HS-5 (cell line): ENCODE measurements around the gene LMO7.
A peak's percentile ranks its signal among the peaks of the same experiment; 100 is the strongest.

Experiments used
- DNase-seq: peaks from one replicate; pipeline ENCODE4 v3.0.0-alpha.2; 2012; ENCODE audit warnings: low read depth

LMO7 gene

GRCh38 chr13:75635828-75636435, at the start of gene LMO7:
Gene LMO7, plus strand, starts transcription at chr13:75636330. Its CDS starts 328 bp downstream, at chr13:75636658.
- no peak for DNase-seq

DNA sequence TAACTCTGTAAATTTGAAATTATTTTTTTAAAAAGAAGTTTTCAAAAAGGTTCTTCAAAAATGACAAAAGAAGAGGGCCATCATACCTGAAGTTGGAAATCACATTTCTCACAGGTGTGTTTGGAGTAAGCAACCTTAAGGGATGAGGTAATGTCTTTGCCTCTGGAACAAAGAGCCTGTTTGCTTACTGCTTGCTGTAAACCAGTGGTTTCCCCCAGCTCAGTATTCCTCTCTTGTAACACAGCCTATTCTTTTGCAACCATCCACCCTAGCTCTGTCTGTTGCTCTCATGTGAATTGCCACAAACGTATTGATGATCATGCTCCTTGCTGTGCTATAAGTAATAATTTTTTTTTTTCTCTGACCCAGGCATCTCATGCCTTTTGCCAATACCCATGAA, 48.5 kb upstream of the LMO7 start:
- no peak for DNase-seq

GRCh38 chr13:75596657-75597182, 39.4 kb upstream of the LMO7 start:
- no peak for DNase-seq

GRCh38 chr13:75600371-75600770, 35.8 kb upstream of the LMO7 start:
- no peak for DNase-seq

GRCh38 chr13:75603038-75603437, 33.1 kb upstream of the LMO7 start:
- DNase-seq, result no peak

- no peak for DNase-seq
Measured at GRCh38 chr13:75607447-75607846, 28.7 kb upstream of the LMO7 start.

DNA sequence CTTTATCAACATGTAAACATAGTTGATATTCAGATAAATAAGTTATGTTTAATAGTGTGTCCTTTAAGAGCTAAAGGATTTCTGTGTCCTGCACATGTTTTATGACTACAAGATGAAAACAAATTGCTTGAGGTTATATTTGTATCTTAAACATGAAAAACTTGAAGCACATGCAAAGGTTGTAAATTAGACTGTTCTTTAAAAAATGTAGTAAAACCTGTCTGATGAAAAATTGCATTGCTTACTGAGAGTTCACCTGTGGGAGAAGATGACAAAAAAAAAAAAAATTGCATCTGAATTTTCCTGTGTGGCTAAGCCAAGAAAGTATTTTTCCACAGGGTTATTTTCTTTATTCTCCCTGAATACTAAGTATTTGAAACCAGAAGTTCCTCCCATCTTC, 25.7 kb upstream of the LMO7 start:
- DNase-seq, result no peak

GRCh38 chr13:75612354-75612753, 23.8 kb upstream of the LMO7 start:
- no peak for DNase-seq

DNA sequence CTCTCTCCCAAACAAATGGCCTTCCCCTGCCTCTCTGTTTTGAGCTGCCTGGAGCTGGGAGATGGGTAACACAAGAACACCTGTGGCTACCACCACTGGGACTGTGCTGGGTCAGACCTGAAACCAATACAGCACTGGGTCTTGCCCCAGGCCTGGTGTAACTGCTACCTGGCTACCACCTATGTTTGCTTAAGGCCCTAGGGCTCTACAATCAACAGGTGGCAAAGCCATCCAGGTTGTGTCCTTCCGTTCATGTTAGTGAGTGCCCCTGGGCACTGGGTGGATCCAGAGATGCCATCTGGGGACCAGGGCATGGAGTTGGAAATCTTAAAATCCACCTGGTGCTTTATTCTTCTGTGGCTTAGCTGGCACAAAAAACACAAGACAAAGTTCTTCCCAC, 18.9 kb upstream of the LMO7 start:
- no peak for DNase-seq

DNA sequence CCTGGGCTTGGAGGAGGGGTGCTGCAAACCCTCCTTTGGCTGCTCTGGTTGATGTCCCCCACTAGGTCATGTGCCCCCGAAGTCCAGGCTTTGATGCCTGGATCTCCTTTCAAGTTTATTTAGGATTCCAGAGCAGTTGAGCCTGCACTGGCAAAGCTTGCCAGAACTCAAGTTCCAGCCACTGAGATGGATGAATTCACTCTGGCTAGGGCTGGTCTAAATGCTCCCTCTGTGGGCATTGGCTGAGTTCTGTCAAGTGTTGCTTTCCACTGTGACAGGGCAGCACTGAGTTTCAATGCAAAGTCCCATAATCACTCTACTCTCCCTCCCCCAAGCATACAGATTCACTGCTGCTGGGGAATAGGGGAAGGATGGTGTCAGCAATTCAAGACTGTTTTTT, 17.8 kb upstream of the LMO7 start:
- no peak for DNase-seq

- no peak for DNase-seq
Measured at GRCh38 chr13:75620020-75620419, 16.1 kb upstream of the LMO7 start.

GRCh38 chr13:75621147-75621546, 15.0 kb upstream of the LMO7 start:
- peak; percentile 49 for DNase-seq

DNA sequence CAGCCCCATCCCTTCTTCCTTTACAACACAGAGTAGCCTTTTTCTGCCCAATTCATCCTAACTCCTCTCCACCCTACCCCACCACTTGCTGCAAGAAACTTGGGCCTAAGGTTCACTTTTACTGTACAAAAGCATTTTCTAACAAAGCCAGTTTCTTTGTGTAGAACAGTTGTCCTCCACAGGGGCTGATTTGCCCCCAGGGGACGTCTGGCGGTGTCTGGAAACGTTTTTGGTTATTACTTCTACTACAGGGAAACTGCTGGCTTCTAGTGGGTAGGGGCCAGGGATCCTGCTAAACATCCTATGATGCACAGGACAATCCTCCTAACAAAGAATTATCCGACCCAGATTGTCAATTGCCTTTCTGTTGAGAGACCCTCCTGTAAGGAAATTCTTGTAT, 7.3 kb upstream of the LMO7 start:
- no peak for DNase-seq

- DNase-seq, result peak; percentile 68
Measured at GRCh38 chr13:75633285-75633684, 2.8 kb upstream of the LMO7 start.

DNA sequence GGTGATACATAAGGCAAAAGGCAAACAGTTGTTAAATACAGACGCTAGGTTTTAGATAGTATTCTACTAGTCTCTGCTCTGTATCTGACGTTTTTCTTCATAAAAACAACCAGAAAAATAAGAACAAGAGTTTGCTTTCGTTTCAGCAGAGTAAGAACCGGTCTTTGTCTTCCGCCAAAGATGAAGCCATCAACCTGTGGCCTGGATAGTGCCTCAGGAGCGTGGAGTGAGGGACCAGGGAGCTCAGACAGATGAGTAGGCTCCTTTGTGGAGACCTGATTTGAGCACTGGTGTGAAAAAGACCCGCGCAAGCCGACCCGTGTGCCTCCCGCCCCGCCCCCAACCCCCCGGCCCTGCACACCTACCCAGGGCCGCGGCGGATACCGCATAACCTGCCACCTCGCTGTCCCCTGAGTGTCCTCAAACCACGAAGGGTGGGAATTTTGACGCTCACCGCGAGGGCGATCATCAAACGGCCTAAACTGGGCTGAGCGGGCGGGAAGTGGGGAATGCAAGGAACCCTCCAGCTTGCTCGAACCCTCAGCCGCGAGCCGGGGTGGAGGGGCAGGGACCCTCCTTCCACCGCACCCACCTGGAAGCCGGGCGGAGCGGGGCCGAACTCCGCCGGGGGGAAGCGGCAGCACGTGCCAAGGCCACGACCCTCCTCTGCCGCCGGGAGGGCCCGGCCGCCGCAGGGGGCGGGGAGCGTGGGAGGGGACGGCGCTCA, 866 bp upstream of the LMO7 start:
- no peak for DNase-seq

GRCh38 chr13:75636436-75637180, 478 bp downstream of the LMO7 start:
- DNase-seq, result no peak

DNA sequence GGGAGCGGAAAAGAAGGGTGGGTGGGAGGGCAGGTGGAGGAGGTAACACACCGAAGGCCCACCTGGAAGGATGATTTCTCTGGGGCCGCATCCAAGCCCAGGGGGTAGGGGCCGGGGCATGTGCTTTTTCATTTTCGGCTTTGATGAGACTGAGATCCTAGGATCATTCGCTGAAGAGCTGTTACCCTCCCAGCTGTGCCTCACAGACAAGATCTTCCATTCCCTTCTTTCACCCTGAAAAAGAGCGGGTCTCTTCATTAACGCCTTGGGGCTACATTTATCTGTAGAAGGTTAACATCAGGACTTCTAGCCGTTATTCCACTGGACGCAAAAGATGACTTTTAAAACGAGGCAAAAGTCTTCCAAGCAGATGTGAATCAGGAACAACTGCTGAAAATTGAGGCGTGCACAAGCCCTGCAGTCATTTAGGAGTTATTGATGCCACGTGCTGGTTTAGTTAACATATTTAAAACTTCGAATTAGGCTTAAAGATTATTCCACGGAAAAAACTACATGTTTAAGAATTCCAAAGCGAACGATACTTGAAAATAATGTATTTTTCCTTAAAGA, 1.1 kb downstream of the LMO7 start:
- DNase-seq, result no peak

DNA sequence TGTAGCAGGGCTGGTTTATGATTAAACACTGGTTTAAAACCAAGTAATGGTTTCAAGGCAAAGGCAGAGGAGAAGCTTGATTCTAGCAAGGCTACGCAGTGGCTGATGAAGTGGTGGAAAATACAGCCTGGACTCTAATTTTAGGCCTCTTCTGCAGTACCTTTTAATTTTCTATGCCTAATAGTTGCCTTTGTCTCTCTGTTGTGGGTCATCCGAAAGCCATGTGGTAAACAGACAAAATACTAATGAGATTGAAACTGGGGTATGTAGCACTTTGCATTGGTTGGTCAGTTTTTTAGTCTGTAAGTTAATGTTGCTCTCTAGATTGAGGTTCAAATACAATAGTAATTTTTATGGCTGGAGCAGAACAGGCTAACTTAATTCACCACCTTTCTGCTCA, 3.3 kb downstream of the LMO7 start:
- no peak for DNase-seq

DNA sequence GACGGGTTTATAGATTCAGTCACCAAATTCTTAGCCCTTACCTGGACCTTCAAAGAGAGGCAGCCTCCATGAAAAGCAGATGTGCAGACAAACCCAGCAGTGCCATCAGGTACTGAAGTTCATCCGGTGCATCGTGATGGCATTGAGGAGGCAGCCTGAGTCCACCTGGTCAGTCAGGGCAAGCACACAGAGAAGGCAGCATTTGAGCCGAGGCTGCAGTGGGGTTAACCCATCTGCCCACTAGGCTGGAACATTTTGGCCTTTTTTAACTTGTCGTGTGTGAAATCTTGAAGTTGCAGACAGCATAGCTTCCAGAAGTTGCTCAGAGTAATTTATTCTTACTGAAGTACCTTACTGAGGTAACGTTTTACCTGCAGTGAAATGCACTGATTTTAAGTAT, 4.9 kb downstream of the LMO7 start:
- DNase-seq, result no peak

DNA sequence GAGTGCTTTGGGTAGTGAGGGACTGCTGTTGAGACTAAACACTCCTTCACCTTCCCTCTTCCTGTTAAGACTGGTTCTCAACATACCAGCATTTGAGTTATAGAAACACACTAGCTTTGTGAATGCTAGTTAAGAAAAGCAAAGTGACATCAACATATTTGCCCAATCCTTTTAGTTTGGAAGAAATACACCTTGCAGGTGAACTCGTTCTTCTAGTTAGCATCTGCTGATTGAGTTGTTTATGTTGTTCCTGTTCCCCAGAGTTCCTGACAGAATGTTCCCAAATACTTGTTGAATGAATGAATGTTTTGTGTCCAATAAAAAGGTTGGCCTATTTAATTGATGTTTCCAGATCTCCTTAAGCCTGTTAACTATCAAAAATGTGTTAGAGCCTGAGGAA, 7.1 kb downstream of the LMO7 start:
- DNase-seq, result no peak

- no peak for DNase-seq
Measured at GRCh38 chr13:75643693-75644092, 7.6 kb downstream of the LMO7 start.

- no peak for DNase-seq
Measured at GRCh38 chr13:75645141-75645540, 9.0 kb downstream of the LMO7 start.
